Measurements from ENCODE around the gene PPM1F.
A peak's percentile ranks its signal among the peaks of the same experiment; 100 is the strongest.
"Not testable (repeated sequence)": the region's sequence is repeated elsewhere in the genome, so short reads cannot be mapped to it uniquely, and the experiment has no call there.

The PPM1F gene

DNA sequence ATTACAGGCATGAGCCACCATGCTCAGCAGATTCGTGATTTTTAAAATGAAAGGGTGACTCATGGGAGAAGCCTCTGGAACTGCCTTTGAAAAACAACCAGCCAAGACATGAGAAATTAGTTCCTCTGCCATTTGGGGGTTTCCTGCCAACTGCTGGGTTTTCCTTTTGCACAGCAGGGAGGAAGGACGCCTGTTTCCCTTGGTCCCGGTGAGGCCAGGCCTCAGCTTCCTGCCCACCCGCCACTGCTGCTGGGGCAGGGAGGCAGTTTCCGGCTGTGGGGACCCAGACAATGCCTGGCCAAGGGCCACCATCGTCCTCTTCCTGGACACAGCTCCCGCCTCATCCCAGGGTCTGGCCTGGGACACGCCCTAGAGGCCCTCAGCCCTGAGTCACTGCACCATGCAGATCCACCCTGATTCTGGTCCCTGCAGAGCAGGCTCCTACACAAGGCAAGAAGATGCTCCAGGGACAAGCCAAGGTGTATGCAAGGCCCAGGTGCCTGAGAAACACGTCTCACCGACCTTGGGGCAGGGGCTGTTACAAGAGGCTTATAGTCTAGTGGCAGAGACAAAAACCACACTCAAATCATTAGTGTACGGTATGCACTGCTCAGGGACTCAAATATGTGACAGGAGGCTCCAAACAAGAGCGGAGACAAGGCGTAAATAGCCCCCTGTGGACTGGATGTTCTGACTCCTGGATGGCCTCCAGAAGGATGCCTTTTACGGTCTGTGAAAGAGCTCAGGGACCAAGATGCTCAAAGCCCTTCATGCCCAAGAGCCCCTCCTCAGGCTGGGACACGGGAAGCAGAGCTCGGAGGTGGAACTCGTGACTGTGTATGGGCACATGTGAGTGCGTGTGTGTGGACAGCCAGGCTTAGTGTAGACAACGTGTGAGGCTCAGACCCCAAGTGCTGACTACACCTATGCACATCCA lies 10.0 kb downstream of the PPM1F start:
- peak in 1 of 2 donors; percentile 16 for DNase-seq (ENCODE audit: low read depth in 1 of 2, low spot score in 1 of 2)

DNA sequence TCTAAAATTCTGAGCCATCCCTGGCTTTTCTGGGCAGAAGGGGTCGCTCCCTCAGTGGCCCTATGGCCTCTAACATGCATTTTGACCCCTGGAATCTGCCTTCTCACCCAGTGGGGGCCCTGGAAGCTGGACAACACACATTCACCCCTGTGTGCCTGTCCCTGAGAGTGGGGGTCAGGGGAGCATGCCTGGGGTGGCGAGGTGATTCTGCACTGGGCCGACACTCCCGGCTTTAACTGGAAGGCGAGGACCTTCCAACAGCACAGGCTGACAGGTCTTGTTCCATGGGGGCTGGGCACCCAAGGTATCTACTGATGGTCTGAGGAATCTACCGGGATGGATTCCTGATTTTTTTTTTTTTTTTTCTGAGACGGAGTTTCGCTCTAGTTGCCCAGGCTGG lies 10.7 kb downstream of the PPM1F start:
- DNase-seq (ENCODE audit: low read depth in 1 of 2, low spot score in 1 of 2) = no peak

DNA sequence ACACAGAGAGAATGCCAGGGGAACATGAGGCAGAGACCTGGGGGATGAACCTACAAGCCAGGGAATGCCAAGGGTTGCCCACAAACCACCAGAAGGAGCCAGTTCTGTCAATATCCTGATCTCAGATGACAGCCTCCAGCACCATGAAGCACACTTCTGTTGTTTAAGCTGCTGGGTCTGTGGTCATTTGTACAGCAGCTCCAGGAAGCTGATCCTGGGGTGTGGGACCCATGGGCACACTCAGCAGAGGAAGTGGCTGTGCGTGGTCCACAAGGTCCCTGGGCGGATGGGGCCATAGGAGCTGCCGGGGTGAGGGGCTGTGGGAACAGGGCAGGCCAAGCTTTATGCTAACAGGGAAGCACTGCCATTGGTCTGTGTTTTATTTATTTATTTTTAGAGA lies 12.1 kb downstream of the PPM1F start:
- no peak for DNase-seq (ENCODE audit: low read depth in 1 of 2, low spot score in 1 of 2)

DNA sequence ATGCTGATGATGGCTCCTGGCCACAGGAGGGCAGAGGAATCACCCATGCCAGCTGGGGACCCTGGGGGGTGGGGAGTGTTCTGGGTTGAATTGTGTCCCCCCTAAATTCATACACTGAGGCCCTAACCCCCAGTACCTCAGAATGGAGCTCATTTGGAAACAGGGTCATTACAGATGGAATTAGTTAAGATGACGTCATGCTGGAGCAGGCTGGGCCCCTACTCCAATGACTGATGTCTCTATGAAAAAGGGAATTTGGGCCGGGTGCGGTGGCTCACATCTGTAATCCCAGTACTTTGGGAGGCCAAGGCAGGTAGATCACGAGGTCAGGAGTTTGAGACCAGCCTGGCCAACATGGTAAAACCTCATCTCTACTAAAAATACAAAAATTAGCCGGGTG lies 12.7 kb downstream of the PPM1F start:
- not testable (repeated sequence) for DNase-seq (ENCODE audit: low read depth in 1 of 2, low spot score in 1 of 2)

DNA sequence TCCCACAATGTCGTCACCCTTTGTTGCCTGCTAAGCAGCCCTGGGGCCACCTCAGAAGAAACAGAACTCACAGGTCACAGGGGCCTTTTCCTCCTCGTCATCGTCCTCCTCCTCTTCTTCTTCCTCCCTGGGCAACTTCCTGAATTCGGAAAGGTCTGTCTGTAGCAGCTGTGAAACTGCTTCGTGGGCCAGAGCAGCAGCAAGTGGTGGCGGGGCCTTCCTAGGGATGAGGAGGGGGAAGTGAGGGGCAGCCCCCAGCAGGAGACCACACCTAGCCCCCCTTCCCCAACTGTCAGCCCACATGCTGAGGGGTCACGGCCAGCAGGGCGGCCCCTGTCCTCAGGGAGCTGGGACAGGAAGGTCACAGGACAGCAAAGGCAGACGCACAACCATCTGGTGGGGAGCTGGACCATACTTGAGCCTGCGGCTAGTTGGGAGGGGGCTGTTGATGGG lies 13.2 kb downstream of the PPM1F start:
- DNase-seq (ENCODE audit: low read depth in 1 of 2, low spot score in 1 of 2) = no peak

DNA sequence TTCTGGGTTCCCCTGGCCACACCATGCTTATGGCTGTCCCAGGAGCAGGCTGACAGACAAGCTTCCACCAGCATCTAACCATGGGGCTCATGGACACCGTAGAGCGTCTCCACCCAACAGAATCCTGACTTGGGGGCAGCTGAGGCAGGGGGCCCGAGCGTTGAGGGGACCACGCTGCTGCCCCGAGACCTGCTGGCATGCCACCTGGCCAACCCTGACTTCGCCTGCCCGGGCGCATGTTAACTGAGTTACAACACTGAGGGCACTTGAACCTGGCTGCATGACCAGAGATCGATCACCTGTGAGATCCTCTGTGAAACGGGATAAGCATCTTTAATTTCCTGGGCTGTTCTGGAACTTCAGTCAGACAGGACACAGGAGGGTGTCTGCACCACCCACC lies 13.7 kb downstream of the PPM1F start:
- no peak for DNase-seq (ENCODE audit: low read depth in 1 of 2, low spot score in 1 of 2)

DNA sequence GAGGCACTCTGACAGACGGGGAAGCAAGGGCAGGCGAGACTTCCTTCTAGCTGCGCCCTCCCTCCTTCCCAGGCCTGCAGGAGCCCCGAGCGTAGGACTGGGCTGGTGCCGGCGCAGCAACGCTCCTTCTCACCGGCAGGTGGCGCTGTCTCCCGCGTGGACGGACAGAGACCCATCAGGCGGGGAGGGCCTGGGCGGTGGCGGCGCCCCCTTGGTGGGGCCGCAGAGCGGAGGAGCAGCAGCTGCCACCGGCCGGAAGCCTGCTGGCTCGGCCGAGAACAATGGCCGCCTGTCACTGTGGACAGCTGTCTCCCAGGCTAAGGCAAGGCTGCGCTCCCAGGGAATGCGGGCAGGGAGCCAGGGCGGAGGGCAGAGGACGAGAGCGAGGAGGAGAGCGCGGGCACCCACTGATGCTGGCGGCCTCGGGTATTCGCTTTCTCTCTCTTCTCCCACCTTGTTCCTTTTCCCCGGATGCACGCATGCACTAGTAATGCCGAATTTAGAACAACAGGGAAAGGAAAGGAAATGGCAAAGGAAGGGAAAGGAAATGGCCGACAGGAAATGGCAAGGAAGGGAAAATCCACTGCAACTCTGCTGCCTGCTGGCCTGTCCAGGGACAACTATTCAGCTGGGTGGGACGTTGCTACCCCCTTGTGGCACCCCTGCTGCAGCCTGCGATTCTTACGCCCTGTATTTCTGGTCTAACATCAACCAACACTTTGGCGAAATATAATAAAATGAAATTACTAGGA lies 14.4 kb downstream of the PPM1F start:
- DNase-seq (ENCODE audit: low read depth in 1 of 2, low spot score in 1 of 2) = peak; percentile 82 to 95

DNA sequence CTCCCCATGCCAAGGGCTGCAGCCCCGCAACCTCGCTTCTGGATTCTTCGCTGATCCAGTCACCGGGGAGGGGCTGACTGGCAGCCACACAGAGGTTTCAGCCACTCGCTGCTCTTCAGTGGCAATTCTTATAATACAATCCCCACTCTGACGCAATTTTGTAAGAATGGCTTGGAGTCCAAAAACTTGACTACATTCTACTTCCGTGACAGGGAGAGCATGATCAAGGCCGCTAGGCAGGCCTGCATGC lies 14.9 kb downstream of the PPM1F start:
- no peak for DNase-seq (ENCODE audit: low read depth in 1 of 2, low spot score in 1 of 2)

DNA sequence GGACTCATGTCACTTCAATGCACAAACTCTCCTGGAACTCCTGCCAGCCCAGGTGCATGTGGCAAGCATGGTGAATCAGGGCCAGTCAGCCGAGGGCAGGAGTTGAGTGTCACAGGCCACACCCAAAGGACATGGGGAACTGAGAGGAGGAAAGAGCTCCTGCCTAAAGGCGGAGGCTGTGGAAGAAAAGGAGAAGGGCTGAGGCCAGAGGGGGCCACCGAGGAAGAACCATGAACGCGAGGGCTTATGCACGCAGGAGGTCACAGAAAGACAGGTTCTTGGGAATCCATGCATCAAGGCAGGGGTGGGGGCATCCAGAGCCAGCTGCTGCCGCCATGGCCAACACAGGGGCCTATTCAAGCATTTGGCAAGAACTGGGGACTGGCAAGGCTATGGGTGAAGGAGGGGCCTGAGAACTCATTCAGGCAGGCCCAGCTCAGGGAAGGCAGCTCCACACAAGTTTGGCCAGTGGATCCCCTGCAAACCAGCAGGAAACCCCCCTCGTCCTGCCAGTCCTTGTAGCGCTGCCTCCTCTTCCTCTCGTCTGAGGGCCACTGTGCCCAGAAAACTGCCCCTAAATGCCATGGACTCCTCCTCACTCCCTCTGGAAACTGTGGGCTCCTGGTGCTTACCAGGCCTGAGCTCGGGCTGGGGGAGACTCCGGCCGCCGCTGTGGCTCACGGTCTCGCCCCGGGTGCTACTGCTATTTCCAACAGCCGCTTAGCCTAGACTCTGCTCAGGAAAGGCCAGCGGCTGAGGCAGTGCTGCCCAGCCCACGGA lies 15.4 kb downstream of the PPM1F start:
- no peak for DNase-seq (ENCODE audit: low read depth in 1 of 2, low spot score in 1 of 2)

DNA sequence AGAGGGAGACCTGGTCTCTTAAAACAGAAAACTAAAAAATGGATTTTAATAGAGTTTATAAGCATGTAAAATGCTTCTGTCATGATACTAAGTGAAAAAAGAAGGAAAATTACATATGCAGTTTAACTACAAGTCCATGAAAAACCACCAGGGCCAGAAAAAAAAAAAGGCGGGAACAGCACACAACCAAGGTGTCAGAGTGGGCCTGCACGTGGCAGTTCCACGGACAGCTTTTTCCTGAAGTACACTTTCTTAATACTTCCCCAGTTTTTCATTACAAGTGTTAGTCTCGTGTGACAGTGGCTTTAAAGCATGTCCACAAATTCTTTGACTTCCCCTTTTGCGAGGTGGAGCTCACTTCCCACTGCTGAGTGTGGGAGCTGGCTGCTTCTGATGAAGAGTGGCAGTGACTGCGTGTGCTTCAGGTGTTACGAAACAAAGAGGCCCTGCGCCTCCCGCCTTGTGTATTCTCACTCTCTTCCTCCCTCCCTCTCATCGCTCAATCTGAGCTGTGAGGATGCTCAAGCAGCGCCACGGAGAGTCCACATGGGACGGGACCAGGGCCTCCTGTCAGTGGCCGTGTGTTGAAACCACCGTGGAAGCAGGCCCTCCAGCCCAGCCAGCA lies 16.4 kb downstream of the PPM1F start:
- DNase-seq (ENCODE audit: low read depth in 1 of 2, low spot score in 1 of 2) = no peak

DNA sequence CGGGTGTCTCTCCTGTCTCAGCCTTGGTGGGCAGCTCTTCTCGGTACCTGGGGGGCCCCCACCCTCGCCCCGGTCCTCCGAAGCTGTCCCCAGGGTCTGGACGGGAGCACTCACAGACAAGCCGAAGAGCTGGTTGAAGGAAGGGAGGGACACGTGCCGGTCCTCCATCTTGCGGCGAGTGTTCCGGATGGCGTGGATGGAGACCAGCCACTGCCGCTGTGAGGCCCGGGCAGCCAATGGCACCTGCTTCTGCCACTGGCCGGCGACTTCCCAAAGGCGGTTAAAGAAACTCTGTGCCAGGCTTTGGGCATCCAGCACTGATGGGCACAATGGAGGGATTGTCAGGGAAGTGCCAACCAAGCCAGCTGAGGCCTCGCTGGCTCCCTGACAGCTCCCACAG lies 18.7 kb downstream of the PPM1F start:
- no peak for DNase-seq (ENCODE audit: low read depth in 1 of 2, low spot score in 1 of 2)

DNA sequence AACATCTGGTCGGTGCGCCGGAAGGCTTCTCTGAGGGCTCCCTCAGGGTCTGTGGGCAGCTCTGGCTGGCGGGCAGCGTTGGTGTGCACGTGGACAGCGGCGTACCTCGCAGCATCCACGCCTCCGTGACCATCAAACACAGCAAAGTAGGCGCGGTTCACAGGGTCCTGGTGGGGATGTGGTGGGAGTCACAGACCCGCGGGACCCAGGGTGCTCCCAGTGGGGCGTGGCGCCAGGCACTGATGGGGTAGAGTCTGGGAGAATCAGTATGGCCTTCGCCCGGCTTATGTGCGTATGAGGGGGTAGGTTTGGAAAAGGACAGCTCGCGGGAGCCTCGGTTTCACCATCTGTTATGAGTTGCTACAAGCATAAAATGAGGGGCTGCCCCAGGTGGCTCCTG lies 19.2 kb downstream of the PPM1F start:
- DNase-seq (ENCODE audit: low read depth in 1 of 2, low spot score in 1 of 2) = no peak

DNA sequence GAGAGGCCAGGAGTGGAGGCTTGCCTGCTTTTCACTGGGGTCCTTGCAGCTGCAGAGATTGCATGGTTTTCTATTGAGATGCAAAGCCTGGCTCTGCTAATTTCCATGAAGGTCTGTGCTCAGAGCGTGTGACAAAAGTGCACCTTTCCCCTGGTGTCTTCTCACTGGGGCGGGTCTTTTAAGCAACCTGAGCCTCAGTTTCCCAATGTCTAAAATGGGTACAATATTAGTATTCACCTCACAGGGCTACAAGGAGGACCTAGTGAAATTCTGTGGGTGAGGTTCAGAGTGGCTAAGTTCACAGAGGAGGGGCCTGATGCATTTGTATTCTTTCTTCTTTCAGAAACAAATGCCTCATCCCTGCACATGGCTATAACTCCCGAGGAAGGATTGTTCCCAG lies 20.3 kb downstream of the PPM1F start:
- no peak for DNase-seq (ENCODE audit: low read depth in 1 of 2, low spot score in 1 of 2)

DNA sequence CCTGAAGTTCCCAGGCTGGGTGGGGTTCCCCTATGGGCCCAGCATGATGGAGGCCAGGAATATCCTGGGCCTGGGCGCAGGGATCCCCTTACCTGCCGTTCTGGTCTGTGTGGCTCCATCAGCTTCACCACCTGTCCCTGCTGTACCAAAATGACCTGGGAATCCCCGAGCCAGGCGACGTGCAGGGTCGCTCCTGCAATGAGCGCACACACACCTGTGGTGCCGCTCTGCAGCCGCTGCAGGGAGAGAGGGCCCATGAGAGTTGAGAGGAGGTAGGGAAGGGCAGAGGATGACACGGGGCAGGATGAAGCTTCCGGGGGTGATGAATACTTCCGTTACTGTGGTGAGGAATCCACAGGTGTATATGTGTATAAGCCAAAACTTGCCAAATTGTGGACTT lies 21.6 kb downstream of the PPM1F start:
- DNase-seq (ENCODE audit: low read depth in 1 of 2, low spot score in 1 of 2) = no peak

DNA sequence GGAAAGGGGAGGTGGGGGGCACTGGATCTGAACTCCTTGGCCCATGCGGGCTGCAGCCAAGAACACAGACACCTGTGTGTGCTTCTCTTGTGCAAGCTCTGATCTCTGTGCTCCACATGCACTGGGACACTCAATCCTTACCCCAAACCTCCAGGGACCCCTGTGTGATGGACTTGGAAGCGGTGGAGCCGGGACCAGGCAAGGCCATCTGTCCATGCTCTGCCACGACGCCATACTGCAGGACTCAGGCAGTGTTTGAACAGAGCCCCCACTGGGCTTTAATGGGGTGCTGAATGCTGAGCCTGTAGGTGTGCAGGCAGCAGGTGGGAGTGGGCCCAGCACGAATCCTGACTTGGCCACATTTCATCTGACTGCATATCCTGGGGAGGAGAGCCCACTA lies 23.4 kb downstream of the PPM1F start:
- DNase-seq (ENCODE audit: low read depth in 1 of 2, low spot score in 1 of 2) = no peak

DNA sequence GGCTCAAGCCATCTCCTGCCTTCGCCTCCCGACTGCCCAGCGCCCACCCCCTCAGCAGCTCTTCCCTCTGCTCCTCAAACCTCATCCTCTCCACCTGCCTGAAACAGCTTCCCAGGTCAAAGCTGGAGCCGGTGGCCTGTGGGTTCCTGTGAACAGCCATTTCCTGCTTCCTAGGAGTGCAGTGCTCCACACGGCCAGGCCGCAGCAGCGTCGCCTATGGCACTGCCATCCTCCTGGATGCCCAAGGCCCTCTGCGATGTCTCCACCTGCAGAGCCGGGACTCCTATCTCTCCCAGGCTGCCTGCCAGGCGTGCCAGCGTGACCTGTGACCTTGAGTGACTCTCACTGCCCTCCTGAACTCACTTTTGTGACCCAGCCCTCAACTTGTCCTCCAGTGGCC lies 24.6 kb downstream of the PPM1F start:
- no peak for DNase-seq (ENCODE audit: low read depth in 1 of 2, low spot score in 1 of 2)

DNA sequence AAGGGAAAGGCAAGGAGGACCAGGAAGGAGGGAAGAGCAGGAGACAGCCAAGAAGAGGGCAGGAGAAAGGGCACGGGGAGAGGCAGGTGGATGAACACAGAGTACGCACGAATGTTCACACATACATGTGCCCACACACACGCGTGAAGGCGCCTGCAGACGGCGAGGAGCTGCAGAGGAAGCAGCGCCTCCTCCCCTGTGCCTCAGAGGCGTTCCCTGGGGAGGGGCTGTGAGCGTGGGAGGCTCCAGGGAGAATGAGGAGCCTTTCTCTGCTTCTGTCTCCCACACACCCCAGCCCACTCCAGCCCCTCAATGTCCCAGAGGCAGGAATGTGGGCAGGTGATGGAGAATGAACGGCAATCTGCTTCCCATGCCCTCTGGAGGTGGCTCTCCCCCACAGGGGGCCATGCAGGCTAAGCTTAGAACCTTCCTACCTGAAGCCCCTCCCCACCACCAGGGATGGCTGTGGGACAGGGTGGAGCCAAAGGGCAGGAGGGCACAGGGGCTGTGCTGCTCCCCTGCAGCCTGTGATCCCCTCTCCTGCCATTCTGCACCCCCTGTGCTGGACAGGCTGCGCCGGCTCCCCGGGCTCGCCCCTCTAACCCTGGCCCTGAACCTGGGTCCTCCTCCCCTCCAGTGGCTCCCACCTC lies 25.3 kb downstream of the PPM1F start:
- DNase-seq (ENCODE audit: low read depth in 1 of 2, low spot score in 1 of 2) = no peak

DNA sequence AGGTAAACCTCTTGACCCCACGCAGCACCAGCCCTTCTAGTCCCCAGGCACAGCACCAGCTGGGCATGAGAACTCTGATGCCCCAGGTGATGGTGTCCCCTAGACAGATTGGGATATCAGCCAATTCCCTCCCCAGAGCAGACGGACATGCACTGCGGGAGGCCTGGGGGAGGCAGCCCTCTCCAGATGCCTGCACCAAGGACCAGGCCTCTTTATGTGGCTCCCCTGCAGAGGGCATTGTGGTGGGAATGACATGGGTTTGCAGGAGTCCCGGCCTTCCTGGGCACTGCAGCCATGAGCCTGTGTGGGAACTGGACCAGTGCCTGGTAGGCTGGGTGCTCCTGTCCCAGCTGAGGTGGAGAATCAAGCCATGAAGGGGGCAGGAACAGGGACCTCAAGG lies 25.9 kb downstream of the PPM1F start:
- DNase-seq (ENCODE audit: low read depth in 1 of 2, low spot score in 1 of 2) = no peak

DNA sequence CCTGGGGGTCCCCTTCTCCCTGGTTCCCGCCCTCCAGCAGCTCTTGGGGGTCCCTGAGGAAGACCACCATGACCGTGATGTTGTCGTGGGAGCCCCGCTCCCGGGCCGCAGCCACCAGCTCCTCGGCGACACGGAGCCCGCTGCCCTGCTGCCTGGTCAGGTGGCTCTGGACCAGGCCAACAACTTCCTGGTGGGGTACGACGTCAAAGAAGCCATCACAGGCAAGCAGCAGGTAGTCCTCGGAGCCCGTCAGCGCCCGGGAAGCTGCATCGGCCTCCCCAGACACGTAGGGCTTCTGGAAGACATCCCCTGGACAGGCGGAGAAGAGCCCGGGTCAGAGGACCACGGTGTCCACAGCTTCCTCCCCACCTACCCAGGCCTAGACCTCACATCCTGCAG lies 29.5 kb downstream of the PPM1F start:
- no peak for DNase-seq (ENCODE audit: low read depth in 1 of 2, low spot score in 1 of 2)

DNA sequence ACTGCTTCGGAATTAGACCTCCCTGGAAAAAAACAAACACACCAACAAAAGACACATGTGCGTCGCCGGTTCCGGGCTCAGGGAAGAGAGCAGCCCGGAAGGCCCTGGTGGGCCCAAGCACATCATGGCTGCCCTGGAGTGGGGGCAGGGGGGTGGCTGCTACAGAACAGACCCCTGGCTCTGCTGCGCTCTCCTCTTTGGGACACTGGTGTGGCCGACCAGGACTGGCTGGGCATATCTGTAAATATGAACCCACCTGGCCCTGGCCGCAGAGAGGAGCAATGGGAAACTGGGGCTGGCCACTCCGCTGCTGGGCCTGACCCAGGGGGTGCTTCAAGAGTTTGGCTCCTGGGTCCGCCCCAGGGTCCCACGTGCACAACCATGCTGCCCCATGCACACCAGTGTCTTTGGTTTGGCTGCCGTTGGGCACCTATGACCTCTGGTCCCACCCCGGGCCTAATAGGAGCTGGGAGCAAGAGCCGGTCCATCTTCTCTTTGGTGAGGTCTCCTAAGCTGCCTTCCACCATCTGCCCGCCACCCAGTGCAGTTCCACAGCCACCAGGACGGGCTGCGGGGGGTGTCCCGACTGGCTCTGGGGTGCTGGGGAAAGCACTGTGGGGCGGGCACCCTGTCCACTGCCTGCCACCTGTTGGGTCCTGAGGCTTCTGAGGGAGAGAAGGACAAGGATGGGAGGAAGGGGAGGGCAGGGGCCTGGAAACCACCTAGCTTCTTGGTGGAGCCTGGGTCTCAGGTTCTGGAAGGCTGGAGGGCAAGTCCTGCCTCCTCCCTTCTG lies 30.1 kb downstream of the PPM1F start:
- DNase-seq (ENCODE audit: low read depth in 1 of 2, low spot score in 1 of 2) = no peak
